ENCODE results near the gene NGEF.

DNA sequence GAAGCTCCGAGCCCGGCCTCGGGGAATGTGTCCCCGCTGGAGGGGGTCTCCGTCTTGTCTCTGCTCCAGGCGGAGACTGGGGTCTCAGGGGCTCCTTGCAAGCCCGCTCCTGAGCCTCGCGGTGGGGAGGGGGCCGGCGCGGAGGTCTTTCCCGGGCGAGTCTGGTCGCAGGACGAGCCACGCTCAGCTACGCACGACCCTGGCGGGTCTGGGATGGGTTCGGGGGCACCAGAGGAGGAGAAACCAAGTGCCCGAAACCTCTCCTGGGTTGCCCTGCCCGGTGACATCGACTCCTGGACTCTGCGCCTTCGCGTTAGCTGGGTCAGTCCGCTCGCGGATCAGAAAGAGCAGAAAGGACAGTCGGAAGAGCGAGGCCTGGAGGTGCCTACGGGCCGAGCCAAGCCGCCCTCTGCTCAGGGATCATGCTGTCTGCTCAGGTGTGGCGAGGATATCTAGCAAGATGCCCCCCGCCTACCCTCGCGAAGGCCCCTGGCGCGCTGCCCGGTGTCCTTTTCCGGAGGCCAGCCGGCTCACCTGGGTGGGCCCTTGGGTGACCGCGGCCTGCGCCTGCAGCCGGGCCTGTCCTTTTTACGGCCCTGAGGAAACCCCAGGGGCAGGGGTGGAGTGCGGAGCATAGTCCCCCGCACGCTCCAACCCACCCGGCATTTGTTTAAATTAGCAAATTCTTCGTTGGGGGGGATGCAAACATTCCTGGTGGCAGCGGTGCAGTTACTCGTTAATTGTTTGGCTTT is 84.3 kb downstream of the NGEF start:
- TF ChIP-seq CTCF (IDR thresholded peaks at IDR 0.05 in 2 of 3, conservative IDR thresholded peaks at IDR 0.05 in 1 of 3; ENCODE audit: control insufficient read depth in 2 of 3, extremely low read depth in 1 of 3, insufficient read depth in 1 of 3, low read depth in 3 of 3, low read length in 3 of 3) (no peak), ZNF274 (IDR thresholded peaks at IDR 0.05; ENCODE audit: insufficient read depth, insufficient read length) (no peak), YY1 (IDR thresholded peaks at IDR 0.05; ENCODE audit: low read depth, low read length) (no peak), GATAD2B (conservative IDR thresholded peaks at IDR 0.05; ENCODE audit: low read depth) (no peak), SUZ12 (IDR thresholded peaks at IDR 0.05; ENCODE audit: unreplicated experiment) (no peak), NBN (IDR thresholded peaks at IDR 0.05) (no peak)
- TF ChIP-seq, protein P1, sequence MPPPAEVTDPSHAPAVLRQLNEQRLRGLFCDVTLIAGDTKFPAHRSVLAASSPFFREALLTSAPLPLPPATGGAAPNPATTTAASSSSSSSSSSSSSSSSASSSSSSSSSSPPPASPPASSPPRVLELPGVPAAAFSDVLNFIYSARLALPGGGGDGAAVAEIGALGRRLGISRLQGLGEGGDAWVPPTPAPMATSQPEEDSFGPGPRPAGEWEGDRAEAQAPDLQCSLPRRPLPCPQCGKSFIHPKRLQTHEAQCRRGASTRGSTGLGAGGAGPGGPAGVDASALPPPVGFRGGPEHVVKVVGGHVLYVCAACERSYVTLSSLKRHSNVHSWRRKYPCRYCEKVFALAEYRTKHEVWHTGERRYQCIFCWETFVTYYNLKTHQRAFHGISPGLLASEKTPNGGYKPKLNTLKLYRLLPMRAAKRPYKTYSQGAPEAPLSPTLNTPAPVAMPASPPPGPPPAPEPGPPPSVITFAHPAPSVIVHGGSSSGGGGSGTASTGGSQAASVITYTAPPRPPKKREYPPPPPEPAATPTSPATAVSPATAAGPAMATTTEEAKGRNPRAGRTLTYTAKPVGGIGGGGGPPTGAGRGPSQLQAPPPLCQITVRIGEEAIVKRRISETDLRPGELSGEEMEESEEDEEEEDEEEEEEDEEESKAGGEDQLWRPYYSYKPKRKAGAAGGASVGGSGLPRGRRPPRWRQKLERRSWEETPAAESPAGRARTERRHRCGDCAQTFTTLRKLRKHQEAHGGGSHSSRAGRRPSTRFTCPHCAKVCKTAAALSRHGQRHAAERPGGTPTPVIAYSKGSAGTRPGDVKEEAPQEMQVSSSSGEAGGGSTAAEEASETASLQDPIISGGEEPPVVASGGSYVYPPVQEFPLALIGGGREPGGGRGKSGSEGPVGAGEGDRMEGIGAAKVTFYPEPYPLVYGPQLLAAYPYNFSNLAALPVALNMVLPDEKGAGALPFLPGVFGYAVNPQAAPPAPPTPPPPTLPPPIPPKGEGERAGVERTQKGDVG (CRISPR knock-in tag; IDR thresholded peaks at IDR 0.05), result no peak
